Tibial nerve (tissue), 4 donors: ENCODE measurements around the gene COASY.

Experiments used
- EP300 ChIP-seq, 2 donors: sonication (generic); formaldehyde crosslinking; IDR thresholded peaks; one replicate each; pipeline ENCODE4 v1.6.1; 2017; ENCODE audit warnings: antibody characterized with exemption in 2 of 2, mild to moderate bottlenecking in 1 of 2
- POLR2A ChIP-seq, 2 donors: fragments of 450-650 bp; IDR thresholded peaks; one replicate each; pipeline ENCODE4 v1.6.1; 2017; ENCODE audit warnings: antibody characterized with exemption in 2 of 2, mild to moderate bottlenecking in 2 of 2, moderate library complexity in 2 of 2
- TF ChIP-seq, protein P1 (sequence below), 5 experiments: fragments of 200-600 bp in 3 of 5; fragments of 450-650 bp in 2 of 5; sonication (generic) in 3 of 5; IDR thresholded peaks; one replicate each; pipeline ENCODE4 v1.5.1; 2016 to 2019; ENCODE audit warnings: antibody characterized with exemption in 5 of 5, mild to moderate bottlenecking in 3 of 5, moderate library complexity in 2 of 5

DNA sequence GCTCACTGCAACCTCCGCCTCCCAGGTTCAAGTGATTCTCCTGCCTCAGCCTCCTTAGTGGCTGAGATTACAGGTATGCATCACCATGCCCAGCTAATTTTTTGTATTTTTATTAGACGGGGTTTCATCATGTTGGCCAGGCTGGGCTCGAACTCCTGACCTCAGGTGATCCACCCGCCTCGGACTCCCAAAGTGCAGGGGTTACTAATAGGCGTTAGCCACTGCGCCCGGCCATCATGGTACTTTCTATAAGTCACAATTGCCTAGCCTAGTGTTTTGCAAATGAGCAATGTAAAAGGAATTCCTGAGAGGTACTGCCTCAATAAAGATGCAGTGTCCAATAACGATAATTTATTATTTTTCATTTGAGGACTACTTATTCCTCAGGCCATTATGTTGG, 29.5 kb downstream of the COASY start:
- TF ChIP-seq, protein P1, sequence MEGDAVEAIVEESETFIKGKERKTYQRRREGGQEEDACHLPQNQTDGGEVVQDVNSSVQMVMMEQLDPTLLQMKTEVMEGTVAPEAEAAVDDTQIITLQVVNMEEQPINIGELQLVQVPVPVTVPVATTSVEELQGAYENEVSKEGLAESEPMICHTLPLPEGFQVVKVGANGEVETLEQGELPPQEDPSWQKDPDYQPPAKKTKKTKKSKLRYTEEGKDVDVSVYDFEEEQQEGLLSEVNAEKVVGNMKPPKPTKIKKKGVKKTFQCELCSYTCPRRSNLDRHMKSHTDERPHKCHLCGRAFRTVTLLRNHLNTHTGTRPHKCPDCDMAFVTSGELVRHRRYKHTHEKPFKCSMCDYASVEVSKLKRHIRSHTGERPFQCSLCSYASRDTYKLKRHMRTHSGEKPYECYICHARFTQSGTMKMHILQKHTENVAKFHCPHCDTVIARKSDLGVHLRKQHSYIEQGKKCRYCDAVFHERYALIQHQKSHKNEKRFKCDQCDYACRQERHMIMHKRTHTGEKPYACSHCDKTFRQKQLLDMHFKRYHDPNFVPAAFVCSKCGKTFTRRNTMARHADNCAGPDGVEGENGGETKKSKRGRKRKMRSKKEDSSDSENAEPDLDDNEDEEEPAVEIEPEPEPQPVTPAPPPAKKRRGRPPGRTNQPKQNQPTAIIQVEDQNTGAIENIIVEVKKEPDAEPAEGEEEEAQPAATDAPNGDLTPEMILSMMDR (IDR thresholded peaks at IDR 0.05), result no peak
- TF ChIP-seq POLR2A (IDR thresholded peaks at IDR 0.05) (no peak), EP300 (IDR thresholded peaks at IDR 0.05) (no peak)
